ENCODE results near the gene CCDC28A.

The CCDC28A gene

GRCh38 chr6:138795809-138796603, 22.4 kb downstream of the CCDC28A start, which contains the start of gene ECT2L:
ECT2L (plus strand) TSS chr6:138796087; CDS start chr6:138813275, 17,188 bp downstream.
- DNase-seq: peak in 2 of 56 donors; percentile 5 to 10

DNA sequence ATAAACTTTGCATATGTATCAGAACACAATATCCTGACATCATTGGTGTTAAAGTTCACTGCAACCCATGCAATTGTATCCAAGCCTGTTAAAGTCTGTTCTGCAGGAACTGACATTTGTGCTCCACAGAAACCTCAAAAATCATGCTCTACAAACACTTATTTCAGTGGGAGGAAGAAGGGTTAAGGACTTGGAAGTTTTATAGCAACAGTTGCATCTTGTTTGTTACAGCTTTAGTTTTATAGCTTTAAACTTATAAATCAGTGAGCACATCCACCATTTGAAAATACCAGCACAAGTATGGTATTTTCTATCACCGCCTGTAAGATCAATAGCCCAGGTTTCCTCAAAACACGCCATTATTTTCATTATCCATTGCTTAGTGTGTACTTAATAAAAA, 23.2 kb downstream of the CCDC28A start:
- DNase-seq: no peak

DNA sequence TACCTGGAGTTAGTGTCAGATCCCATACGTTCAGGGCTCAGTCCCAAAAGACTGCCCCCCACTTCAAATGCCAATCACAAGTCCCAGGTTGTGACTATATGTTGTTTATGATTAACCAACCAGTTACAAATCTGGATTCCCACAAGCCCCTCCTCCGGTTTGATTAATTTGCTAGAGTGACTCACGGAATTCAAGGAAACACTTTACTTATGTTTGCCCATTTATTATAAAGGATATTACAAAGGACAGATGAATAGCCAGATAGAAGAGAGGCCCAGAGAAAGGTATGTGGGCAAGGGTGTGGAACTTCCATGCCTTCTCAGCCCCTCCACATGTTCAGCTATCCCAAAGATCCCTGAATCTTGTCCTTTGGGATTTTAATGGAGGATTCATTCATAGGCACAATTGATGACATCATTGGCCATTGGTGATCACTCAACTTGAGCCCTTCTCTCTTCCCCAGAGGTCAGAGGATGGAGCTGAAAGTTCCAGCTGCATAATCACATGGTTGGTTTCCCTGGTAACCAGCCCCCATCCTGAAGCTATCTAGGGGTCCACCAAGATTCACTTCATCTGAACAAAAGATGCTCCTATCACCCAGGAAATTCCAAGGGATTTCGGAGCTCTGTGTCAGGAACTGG, 24.4 kb downstream of the CCDC28A start:
- DNase-seq: no peak

DNA sequence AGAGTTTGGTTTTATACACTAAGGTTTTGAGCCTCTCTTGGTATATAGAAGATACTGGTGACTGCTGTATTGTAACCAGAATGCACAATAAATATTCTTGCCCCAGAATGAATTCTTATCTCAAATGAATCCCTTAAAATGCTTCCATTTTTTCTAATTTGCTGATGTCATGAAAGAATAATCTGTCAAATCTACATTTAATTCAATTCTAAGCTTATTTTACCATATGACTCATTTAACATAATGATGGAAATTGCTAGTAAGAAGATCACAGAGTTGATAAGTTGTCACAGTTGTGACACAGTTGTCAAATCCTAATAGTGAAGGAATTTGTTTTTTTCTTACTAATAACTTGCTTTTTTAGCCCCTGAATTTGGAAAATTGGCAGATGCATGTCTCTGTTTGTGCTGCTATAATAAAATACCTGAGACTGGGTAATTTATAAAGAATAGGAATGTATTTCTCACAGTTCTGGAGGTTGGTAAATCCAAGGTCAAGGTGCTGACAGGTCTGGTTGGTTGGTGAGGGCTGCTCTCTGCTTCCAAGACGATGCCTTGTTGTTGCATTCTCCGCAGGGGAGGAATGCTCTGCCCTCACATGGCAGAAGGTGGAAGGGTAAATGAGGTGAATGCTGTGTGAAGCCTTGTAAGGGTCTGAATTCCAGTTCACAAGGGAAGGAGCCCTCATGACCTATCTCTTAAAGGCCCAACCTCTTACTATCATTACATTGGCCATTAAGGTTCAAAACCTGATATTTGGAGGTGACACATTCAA, 27.0 kb downstream of the CCDC28A start:
- DNase-seq: no peak

DNA sequence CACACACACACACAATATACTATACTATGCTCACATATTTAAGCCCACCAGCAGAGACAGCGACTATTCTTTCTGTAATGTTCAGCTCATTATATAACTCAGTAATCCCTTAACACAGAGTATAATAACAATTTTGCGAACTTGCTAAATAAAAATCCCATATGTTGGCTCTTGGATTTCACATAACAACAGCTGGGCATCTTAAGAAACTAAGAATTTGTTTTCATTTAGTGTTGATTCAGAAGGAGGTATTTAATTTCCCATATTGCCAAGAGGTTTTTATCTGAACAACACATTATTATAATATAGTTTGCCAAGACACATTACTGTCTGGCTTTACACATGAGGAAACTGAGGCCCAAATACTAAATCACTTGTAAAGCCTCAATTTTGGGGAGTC, 29.8 kb downstream of the CCDC28A start:
- no peak for DNase-seq

DNA sequence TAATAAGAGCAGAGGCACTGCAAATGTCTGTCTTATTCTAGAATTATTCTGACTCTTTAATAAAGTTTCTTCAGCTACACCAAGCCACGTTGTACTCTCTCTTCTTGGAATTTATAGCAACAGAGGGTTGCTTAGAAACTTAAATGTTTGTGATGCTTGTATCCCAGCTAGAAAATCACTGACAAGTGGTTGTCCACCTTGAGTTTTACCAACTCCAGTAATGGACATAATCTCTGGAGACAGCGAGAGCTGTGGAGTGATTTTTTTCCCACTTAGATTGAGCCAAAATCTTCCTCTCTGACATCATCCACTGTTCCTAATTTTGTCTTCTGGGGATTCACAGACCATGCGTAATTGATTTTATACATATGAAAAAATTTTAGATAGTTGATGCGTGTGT, 30.3 kb downstream of the CCDC28A start:
- DNase-seq: no peak

GRCh38 chr6:138805016-138805765, 31.6 kb downstream of the CCDC28A start:
- DNase-seq: no peak

- no peak for DNase-seq
Measured at GRCh38 chr6:138806889-138807288, 33.3 kb downstream of the CCDC28A start.

- DNase-seq: no peak
Measured at GRCh38 chr6:138809677-138810076, 36.1 kb downstream of the CCDC28A start.

DNA sequence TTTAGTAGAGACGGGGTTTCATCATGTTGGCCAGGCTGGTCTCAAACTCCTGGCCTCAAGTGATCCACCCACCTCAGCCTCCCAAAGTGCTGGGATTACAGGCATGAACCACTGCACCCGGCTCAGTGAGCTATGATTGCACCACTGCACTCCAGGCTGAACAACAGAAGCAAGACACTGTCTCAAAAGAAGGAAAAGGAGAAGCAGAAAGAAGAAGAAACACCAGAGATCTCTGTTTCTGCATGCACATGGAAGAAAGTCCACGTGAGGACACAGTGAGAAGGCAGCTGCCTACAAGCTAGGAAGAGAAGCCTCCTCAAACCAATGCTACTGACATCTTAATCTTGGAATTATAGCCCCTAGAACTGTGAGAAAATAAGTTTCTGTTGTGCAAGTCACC, 38.3 kb downstream of the CCDC28A start:
- no peak for DNase-seq

DNA sequence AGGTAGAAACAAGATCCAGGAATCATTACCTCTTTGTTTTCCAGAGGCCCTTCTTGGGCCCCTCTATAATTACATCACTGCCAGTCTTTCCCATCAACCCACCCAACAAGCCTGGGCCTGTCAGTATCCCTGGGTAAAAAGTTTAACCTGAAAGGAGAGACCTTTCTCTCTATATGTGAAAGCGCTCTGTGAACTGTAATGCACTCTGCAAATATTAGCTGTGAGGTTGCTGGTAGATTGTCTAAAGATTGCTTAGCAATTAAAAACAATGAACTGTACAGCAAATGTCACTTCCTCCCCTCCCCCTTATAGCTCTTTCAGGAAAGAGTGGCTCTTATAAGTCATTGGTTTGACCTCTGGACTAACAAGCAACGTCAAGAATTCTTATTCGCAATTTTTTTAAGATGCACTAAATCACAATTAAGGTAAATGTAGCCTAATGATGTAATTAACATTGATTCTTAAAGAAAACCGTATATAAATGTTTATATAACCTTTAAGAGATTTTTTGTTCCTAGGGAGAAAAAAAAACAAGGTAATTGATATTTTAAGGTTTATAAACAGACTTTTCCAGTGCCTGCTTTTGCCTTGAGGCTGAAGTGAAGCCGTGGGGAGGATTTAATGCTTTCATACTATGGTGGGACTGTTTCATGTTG, 40.7 kb downstream of the CCDC28A start:
- DNase-seq: no peak

DNA sequence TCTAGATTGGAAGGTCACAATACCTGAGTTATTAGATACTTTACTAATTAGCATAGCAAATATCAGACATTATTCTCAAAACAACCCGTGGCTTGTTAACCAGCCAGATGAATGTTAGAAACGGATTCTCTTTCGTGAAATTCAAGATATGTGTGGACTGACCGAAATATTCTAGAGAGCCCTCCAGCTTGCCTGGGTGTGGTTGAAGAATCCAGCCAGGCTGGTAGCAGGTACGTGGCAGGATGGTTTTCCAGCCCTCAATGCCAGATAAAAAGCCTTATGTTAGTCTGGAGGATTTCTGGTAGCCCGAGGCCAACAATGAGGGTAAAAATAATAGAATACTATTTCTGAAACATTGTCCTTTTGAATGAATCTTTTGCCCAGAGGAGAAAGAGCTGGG, 41.7 kb downstream of the CCDC28A start:
- no peak for DNase-seq

GRCh38 chr6:138815797-138816528, 42.4 kb downstream of the CCDC28A start:
- peak in 2 of 56 donors; percentile 1 to 42 for DNase-seq

GRCh38 chr6:138817799-138818198, 44.2 kb downstream of the CCDC28A start:
- no peak for DNase-seq

- DNase-seq: no peak
Measured at GRCh38 chr6:138818496-138819194, 45.1 kb downstream of the CCDC28A start.

- DNase-seq: no peak
Measured at GRCh38 chr6:138821519-138821918, 48.0 kb downstream of the CCDC28A start.

GRCh38 chr6:138824482-138825144, 51.0 kb downstream of the CCDC28A start:
- no peak for DNase-seq

GRCh38 chr6:138830248-138830647, 56.7 kb downstream of the CCDC28A start:
- no peak for DNase-seq

DNA sequence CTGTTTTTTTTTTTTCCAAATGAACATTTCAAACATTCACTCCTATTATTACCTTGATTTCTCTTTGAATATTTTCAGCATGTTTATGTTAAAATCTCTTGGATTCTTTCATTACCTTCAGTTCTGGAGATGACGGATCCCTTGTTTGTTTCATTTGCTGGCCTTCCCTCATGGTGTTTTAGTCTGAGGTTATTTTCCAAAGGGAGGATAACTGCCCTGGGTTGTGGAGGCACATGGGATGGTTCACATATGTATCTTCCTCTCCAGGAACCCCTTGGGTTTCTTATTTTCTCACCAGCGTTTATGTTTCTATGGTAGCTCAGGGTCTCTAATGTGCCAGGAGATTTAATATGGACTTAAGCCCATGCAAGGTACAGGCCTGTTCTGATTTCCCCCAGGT, 58.6 kb downstream of the CCDC28A start:
- DNase-seq: no peak
